GM12878 (cell line): ENCODE measurements around the gene FOXP1. TPM values are rescaled to one million over a fixed set of nuclear protein-coding genes. Genes with fewer than 3 reads are reported as not detected.

Experiments used
- CREM ChIP-seq: IDR thresholded peaks from 2 replicates; pipeline ENCODE4 v1.6.1; 2014; ENCODE audit warnings: antibody characterized with exemption, low read depth
- EZH2 ChIP-seq: IDR thresholded peaks from 2 replicates; pipeline ENCODE4 v1.6.1; 2012; ENCODE audit warnings: low read depth, mild to moderate bottlenecking, control low read depth, inconsistent platforms, low read length, borderline replicate concordance; ENCODE audit not compliant: control insufficient read depth
- FOS ChIP-seq: IDR thresholded peaks from 3 replicates; pipeline ENCODE4 v1.6.1; 2011; ENCODE audit warnings: borderline replicate concordance; ENCODE audit not compliant: insufficient read length; ENCODE audit errors: extremely low read depth
- IRF5 ChIP-seq: fragments of 450-650 bp; IDR thresholded peaks from 2 replicates; pipeline ENCODE4 v1.6.1; 2017; ENCODE audit warnings: borderline replicate concordance
- PRDM15 ChIP-seq: fragments of 450-650 bp; formaldehyde crosslinking; IDR thresholded peaks from 2 replicates; pipeline ENCODE4 v1.4.0; 2020; ENCODE audit warnings: mild to moderate bottlenecking, moderate library complexity
- ZBED1 ChIP-seq: IDR thresholded peaks from 2 replicates; pipeline ENCODE4 v1.6.1; 2016; ENCODE audit warnings: borderline replicate concordance
- polyA plus RNA-seq, 11 experiments: library from polyadenylated mRNA; depleted of rRNA in 4 of 11; unstranded in 6 of 11; stranded (reverse) in 5 of 11; fragments of >200 nt; fragmentation: Nextera tagmentation in 4 of 11; fragmentation: Illumina TruSeq in 1 of 11; extraction: Ambion mirVana in 4 of 11; extraction: Trizol in 1 of 11; gene quantifications; 1 replicate in 1 of 11; 2 replicates in 10 of 11; pipeline versions ENCODE4 v1.2.1 to v1.2.3, GENCODE V29; 2011 to 2016; ENCODE audit warnings: inconsistent platforms in 2 of 11, missing spikeins in 2 of 11, low read depth in 1 of 11
- total RNA-seq, 4 experiments: library from RNA; depleted of rRNA in 3 of 4; stranded (reverse); fragments of >200 nt in 3 of 4; fragmentation: Illumina TruSeq in 1 of 4; extraction: Trizol in 1 of 4; gene quantifications; 2 replicates each; pipeline versions ENCODE4 v1.2.1 to v1.2.3, GENCODE V29; 2013 to 2021
- TF ChIP-seq, protein P1 (sequence below): fragments of 450-650 bp; formaldehyde crosslinking; IDR thresholded peaks from 2 replicates; pipeline ENCODE4 v1.4.0; 2022; ENCODE audit warnings: mild to moderate bottlenecking, moderate library complexity
- TF ChIP-seq, protein P2 (sequence below): IDR thresholded peaks from 2 replicates; pipeline ENCODE4 v1.6.1; 2012; ENCODE audit warnings: low read depth, low read length, improper control_type of control experiment

The FOXP1 gene
- total and polyA plus RNA-seq, 10 of the 15 experiments (the other 5 are each of a cell fraction or from before 2014, with no cell fraction given) = 0.05 to 1.6 (median 0.20) TPM; not detected in 1

DNA sequence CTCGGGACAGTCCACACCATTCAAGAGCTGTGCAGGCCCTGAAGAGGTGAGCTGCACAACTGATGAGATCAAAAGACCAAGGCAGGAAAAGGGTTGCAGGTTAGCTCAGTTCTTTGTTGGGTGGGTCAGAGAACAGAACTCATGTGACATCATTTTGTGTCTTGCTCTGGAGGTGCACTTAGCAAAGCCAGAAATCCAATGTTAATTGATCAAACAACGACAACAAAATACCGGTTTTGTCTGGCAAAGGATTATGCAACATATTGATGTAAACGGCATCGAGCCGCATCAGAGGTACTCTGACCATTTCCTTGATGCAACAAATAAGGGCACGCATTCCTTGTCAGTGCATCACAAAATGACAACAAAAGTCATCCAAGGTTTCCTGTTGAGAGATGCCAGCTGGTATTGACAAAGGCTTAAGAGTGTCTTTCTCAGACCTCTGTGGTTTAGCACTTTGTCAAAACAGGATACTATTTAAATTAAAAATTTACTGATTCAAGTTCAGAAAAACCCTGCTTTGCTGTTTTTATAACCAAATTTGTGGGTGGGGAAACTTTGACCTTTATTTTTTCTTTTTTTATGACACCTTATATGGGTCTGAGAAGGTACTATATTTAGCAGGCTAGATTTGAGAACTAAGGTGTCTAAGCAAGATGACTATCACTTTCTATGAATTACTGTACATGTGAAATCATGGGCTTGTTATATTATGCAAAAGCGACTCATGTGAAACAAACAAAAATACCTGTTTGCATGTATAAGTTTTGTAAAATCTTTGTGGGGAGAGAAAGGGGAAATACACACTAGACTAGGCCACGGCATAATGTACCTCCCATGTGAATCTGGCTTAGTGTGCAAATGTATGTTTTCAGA, 496.1 kb downstream of the FOXP1 start (continued):
- no peak for TF ChIP-seq EZH2
- peak; percentile 74 for TF ChIP-seq CREM
- TF ChIP-seq, protein P1, sequence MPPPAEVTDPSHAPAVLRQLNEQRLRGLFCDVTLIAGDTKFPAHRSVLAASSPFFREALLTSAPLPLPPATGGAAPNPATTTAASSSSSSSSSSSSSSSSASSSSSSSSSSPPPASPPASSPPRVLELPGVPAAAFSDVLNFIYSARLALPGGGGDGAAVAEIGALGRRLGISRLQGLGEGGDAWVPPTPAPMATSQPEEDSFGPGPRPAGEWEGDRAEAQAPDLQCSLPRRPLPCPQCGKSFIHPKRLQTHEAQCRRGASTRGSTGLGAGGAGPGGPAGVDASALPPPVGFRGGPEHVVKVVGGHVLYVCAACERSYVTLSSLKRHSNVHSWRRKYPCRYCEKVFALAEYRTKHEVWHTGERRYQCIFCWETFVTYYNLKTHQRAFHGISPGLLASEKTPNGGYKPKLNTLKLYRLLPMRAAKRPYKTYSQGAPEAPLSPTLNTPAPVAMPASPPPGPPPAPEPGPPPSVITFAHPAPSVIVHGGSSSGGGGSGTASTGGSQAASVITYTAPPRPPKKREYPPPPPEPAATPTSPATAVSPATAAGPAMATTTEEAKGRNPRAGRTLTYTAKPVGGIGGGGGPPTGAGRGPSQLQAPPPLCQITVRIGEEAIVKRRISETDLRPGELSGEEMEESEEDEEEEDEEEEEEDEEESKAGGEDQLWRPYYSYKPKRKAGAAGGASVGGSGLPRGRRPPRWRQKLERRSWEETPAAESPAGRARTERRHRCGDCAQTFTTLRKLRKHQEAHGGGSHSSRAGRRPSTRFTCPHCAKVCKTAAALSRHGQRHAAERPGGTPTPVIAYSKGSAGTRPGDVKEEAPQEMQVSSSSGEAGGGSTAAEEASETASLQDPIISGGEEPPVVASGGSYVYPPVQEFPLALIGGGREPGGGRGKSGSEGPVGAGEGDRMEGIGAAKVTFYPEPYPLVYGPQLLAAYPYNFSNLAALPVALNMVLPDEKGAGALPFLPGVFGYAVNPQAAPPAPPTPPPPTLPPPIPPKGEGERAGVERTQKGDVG = no peak
- TF ChIP-seq ZBED1 = peak; percentile 96
- TF ChIP-seq, protein P2, sequence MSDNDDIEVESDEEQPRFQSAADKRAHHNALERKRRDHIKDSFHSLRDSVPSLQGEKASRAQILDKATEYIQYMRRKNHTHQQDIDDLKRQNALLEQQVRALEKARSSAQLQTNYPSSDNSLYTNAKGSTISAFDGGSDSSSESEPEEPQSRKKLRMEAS = no peak
- no peak for TF ChIP-seq IRF5
- no peak for TF ChIP-seq PRDM15 (CRISPR knock-in tag)
- TF ChIP-seq FOS = no peak
- TF ChIP-seq, all 136 proteins: peak for 47
